GM18520 (cell line): ENCODE results near the gene COX6A1.

Source experiments
- ATAC-seq: cut with Tn5 transposase; IDR thresholded peaks from one replicate; pipeline ENCODE4 v1.9.1; 2021; ENCODE audit not compliant: unreplicated experiment

Gene COX6A1

GRCh38 chr12:120490325-120490724, 52.4 kb downstream of the COX6A1 start:
- no peak for ATAC-seq
